GM19240 (cell line): Measurements from ENCODE around the gene CCDC3.
"Not testable (repeated sequence)": the region's sequence is repeated elsewhere in the genome, so short reads cannot be mapped to it uniquely, and the experiment has no call there.

Source experiments
- DNase-seq: peaks from one replicate; pipeline ENCODE4 v3.0.0; 2011; ENCODE audit warnings: low spot score; ENCODE audit not compliant: insufficient read length

CCDC3 gene

GRCh38 chr10:13000431-13000830 lies 1.1 kb downstream of the CCDC3 start:
- DNase-seq, result no peak

GRCh38 chr10:12999849-13000248 lies 1.7 kb downstream of the CCDC3 start:
- DNase-seq, result no peak

- no peak for DNase-seq
Observed at GRCh38 chr10:12995425-12995861, 6.1 kb downstream of the CCDC3 start.

GRCh38 chr10:12993595-12993994 lies 7.9 kb downstream of the CCDC3 start:
- DNase-seq, result no peak

- no peak for DNase-seq
Observed at GRCh38 chr10:12985347-12985746, 16.2 kb downstream of the CCDC3 start.

GRCh38 chr10:12984165-12984747 lies 17.3 kb downstream of the CCDC3 start:
- DNase-seq, result no peak

- not testable (repeated sequence) for DNase-seq
Observed at GRCh38 chr10:12983568-12983967, 17.9 kb downstream of the CCDC3 start.

GRCh38 chr10:12981570-12981969 lies 19.9 kb downstream of the CCDC3 start:
- DNase-seq, result no peak

GRCh38 chr10:12980713-12981306 lies 20.7 kb downstream of the CCDC3 start:
- DNase-seq, result no peak

GRCh38 chr10:12980102-12980661 lies 21.3 kb downstream of the CCDC3 start:
- DNase-seq, result no peak

- DNase-seq, result no peak
Observed at GRCh38 chr10:12978891-12979290, 22.6 kb downstream of the CCDC3 start.

GRCh38 chr10:12975906-12976305 lies 25.6 kb downstream of the CCDC3 start:
- DNase-seq, result no peak

GRCh38 chr10:12975266-12975665 lies 26.2 kb downstream of the CCDC3 start:
- DNase-seq, result no peak

GRCh38 chr10:12974491-12975199 lies 26.9 kb downstream of the CCDC3 start:
- no peak for DNase-seq

GRCh38 chr10:12974078-12974477 lies 27.4 kb downstream of the CCDC3 start:
- no peak for DNase-seq

GRCh38 chr10:12973149-12973718 lies 28.3 kb downstream of the CCDC3 start:
- no peak for DNase-seq

GRCh38 chr10:12972146-12972545 lies 29.4 kb downstream of the CCDC3 start:
- no peak for DNase-seq

- DNase-seq, result no peak
Observed at GRCh38 chr10:12971001-12971788, 30.3 kb downstream of the CCDC3 start.

- DNase-seq, result no peak
Observed at GRCh38 chr10:12969951-12970350, 31.6 kb downstream of the CCDC3 start.

- DNase-seq, result no peak
Observed at GRCh38 chr10:12966067-12966466, 35.4 kb downstream of the CCDC3 start.

- no peak for DNase-seq
Observed at GRCh38 chr10:12965571-12965970, 35.9 kb downstream of the CCDC3 start.
